GM20431 (cell line): ENCODE measurements around the gene SFXN5.
"Not testable (repeated sequence)": the region's sequence is repeated elsewhere in the genome, so short reads cannot be mapped to it uniquely, and the experiment has no call there.

Experiments used
- in situ Hi-C: fragments of 300-500 bp; cut with MseI, MboI; formaldehyde crosslinking; loops from one replicate; pipeline ENCODE4 v1.15.0; 2020; ENCODE audit warnings: low sequenced_read_pairs; ENCODE audit not compliant: unreplicated experiment

SFXN5 gene

DNA sequence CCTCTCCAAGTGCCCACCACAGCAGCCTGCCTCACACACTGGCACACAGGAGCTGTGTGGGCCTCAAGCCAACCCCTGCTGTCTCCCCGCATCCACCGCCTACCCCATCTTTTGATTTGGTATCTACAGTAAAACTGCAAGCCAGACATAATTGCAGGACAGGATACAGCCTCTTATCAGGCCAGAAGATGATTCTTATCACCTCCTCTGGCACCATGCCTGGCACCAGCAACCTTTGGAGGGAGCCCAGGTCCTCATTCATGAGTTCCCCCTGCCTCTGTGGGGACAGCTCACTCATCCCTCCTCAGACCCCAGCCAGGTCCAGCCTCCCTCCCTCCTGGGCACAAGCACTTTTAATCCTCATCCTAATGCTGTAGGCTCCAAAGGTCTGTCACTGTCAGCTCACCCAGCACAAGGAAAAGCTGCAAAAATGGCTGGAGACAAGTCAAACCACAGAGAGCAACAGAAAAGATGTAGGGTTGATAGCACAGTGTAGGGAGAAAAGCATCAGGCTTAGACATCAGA, 31.6 kb upstream of the SFXN5 start:
- in situ Hi-C loops, result no loop called here

DNA sequence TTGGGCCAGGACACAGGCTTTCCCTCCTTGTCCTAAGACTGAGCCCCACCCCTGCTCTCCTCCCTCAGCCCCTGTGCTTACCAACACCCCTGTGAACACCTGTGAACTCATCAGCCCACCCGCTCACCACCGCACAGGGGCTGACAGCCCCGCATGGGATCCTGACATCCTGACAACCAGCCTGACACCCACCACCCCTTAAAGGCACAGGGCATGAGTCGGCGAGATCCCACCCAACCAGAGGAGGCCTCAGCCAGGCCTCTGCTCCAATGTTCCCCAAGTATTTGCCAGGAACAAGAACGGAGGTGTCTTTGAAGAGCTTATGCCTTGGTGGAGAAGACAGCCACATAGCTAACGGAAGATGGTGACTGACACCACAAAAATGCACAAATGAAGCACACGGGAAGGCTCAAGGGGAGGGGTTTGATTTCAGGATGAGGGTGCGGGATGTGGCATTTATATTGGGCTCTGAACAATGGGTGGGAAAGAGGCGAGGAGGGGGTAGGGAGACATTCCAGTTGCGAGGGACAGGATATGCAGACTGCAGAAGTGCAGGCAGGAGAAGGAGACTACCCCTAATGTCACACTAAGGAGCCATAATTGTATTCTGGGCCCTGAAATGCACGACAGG, 30.2 kb upstream of the SFXN5 start:
- in situ Hi-C loops, result no loop called here

DNA sequence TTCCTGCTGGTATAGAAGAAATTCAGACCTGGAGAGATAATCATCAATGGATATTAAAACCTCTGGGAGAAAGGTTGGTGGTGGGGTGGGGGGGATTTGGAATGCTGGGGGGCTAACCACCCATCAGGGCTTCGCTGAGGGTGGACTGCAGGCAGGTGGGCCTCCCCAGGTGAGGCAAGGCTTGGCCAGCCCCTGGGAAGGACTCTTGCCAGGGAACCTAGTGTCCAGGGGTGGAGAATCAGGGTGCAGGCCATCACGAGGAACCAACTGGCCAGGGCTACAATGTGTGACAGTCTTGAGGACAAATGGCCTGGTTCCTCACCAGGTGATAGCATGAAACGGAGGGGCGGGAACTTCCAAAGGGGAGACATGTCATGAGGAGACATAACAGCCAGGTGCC, 29.4 kb upstream of the SFXN5 start:
- in situ Hi-C loops, result no loop called here

DNA sequence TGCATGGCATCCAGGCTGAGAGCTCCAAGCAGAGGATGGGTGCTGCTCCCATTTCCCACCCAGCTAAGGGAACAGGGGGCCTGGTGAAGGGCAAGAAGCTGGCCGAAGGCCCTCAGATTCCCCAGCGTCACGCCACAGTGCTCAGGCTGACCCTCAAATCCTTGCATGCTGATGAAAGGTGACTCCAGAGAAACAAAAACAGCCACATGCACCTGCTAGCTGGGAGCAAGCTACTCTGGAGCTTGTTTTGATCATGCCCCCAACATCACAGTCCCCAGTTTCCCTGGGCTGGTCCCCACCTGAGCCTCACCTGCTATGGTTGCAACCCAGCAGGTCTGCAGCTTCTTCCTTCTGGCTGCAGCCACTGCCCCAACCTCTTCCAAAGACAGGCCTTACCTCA, 28.0 kb upstream of the SFXN5 start:
- in situ Hi-C loops, result no loop called here

DNA sequence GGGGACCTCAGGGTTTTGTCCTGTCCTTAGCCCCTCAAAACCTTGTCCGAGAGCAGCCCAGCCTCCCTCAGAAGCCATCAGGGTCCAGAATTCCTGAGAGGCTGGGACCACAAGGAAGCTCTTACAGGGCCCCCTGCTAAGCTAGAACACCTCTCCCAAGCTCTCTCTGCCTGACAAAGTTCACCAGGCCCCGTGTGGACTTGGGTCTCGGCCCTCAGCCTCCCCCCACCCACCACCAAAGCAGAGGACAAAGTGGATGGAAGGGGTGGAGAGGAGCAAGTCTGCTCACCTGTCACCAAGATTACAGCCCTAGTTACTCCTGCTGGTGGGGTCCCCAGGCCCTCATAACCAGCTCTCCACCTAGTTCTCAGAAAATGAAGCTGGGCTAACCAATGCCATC, 24.4 kb upstream of the SFXN5 start:
- in situ Hi-C loops, result no loop called here

DNA sequence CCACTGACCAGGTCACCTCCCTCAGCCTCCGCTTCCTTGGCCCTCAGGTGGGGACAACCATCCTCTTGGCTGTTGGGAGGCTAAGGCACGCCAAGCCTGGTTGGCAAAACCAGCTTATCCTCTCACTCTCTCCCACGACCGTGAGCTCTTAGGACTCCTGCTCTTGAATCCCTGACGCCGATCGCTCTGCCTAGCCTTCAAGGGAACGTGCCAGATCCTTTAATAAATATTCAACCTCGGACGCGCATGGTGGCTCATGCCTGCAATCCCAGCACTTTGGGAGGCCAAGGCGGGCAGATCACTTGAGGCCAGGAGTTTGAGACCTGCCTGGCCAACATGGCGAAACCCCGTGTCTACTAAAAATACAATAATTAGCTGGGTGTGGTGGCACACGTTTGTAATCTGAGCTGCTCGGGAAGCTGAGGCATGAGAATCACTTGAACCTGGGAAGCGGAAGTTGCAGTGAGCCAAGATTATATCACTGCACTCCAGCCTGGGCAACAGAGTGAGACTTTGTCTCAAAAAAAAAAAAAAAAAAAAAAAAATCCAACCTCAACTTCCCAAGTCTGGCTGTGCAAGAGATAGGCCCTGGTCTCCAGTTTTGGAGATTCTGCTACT, 22.2 kb upstream of the SFXN5 start:
- in situ Hi-C loops, result not testable (repeated sequence)

DNA sequence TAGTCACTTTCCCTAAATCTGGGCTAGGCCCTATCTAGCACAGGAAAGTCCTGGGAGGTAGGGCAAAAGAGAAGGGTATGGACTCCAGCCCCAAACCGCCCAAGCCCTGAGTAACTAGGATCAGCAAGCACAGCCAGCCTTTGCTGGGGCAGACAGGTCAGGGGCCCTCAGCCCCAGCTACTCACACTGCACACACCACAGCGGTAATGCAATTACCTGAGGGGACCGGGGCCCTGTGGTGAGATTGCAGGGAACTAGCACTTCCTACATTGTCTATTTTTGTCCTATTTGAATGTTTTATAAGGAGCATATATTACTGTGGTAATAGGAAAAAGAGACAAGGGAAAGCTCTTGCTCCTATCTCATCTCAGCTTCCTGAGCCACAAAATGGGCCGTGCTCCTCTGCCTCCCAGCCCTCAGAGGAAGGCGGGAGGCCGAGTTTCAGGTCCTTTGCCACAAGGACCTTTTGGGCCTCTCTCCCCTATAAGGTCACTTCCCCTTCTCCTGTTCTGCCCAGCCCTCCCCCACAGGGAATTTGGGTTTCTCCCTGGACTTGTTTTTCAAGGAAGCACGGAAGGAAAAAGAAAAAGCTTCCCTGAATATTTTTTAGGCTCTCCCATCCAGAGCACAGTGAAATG, 20.8 kb upstream of the SFXN5 start:
- in situ Hi-C loops, result no loop called here

DNA sequence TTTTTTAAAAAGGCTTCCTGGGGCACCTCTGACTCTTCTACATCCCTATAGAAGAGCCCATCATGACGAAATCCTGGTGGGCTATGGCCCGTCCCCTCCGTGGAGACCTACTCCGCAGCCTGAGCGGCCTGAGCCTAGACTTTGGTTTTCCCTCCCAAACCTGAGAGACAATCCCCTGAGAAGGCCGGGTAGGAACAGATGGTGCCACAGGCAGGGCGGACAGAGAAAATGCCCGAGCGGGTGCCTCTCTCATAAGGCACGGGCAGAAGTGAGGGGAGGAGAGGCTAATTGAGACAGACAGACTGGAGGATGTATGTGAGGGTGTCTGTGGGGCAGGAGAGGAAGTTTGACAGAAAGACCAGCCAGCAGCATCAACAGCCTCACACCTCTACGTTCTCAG, 20.2 kb upstream of the SFXN5 start:
- in situ Hi-C loops, result no loop called here

DNA sequence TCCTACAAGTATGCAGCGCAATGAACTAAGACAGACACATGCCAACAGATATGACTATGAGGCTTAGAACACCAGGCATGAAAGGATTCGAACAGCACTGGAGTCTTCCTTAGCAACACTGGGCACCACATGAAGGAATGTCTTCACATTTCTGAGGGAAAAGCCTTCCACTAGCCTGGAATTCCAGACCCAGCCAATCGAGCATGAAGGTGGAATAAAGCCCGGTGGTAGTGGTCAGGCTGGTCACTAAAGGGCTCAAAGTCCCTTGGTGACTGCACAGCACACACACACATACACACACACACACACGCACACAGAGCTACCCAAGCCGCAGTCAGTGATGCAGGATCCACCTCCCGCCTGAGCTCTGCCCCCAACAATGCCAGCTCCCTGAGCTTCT, 19.7 kb upstream of the SFXN5 start:
- in situ Hi-C loops, result no loop called here

DNA sequence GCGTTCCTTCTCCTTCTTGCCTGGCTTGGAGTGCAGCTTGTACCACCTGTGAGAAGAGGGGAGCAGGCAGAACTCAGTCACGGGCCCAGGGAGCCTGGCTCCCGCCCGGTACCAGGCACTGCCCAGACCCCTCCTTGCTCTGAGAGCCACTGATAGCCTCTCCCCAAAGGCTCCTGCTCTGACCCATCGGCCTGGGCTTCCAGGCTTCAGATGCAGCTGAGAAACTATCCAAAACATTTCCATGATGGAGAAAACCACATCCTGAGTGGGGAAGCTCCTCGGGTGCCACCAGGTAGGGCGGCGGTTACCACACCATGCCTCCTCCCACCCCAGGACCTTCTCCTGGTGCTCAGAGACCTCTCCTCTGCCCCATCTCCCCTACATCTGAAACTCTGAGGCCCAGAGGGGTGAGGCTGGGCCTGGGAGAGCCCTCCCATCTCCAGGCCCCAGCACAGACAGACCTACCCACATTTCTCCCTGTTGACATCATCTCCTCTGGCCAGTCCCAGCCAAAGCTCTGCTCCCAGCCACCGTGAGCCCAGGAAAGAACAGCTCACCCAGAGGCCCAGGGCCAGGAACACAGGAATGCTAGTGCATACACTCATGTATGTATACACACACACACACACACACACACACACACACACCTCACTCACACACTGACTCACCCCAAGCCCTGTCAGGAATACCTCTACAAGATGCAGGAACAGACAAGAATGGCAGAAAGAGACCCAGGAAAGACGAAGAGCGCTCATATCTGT, 17.9 kb upstream of the SFXN5 start:
- in situ Hi-C loops, result no loop called here

DNA sequence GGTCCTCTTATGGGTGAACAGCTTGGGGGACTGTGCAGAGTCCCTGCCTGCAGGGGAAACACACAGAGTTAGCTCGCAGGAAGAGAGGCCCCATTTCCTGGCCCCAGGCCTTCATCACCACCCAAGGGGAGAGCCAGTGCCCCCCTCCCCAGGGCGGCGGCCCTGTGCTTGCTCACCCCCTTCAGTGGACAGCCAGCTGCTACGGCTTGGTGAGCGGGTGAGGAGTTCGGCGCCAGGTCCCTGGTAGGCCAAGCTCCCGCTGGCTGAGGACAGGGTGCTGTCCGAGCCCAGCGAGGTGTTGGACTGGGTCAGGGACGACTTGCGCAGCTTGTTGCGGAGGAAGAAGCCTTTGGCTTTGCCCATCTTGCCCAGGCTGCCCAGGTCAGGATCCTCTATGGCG, 17.2 kb upstream of the SFXN5 start:
- in situ Hi-C loops, result no loop called here

DNA sequence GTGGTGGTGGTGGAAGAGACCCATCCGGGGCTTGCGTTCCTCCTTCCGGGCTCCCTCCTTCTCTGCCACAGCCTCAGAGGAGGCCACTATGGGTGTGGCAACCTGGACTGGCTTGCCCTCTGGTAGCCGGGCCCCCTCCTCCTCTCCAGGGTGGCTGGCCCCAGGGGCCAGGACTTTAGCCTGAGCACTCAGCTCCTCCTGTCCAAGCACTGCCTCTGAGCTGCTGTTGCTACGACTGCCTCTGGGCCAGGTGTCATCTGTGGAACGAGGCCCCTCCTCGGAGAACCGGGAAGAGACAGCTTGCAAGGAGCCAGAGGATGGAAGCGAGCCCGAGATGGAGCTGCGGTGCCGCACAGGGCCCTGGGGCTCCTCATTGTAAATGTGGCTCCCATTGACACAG, 16.7 kb upstream of the SFXN5 start:
- in situ Hi-C loops, result no loop called here

DNA sequence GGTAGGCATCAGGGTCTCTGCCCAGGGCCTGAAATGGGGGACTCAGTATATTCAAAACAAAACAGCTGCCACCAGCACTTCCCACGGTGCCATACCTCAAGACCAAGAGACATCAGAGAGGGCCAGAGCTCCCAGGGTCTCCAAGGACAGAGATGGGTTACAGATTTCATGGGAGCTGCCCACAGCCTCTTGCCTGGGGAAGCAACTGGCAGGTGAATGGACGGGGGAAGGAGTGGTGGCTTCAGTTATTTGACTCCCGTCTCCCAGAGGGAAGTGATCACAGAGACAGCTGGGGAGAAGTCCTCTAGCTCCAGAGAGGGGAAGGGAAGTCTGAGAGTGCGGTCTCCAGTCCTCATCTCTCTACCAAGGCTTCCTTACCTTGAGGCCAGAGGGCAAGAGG, 15.8 kb upstream of the SFXN5 start:
- in situ Hi-C loops, result no loop called here

DNA sequence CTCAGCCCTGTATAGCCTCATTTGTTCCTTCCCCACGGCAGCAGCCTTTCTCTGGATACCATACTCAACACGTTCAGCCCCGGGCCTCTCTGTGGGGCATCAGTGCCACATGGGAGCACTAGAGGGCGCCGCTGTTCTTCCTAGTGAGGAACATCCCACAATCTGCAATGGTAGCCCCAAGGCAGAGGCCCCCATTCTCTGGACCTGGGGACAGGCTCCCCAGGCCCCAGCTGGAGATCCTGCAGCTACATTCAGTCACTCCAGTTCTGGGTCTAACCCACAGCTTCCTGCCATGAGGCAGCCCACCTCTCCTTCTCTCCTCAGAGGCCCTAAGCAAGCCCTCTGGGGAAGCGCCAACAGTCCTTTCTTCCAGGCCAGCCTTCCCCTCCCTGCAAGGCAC, 14.2 kb upstream of the SFXN5 start:
- in situ Hi-C loops, result no loop called here

DNA sequence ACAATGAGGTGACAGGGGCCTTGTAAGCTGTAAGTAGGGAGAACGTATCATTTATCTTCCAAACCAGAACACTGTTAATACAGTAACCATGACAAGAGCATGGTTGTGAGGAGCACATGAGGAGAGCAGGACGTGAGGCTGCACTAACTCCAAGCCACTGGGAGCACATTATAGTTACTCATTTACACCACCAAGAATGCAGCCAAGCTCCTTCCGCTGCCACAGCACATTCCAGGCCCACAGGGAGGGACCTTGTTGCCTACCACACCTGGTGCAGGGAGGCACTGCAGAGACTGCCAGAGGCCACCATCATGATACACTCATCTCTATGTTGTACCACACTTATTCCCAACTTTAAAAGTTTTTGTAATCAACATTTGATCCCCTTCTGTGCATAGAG, 13.5 kb upstream of the SFXN5 start:
- in situ Hi-C loops, result no loop called here

DNA sequence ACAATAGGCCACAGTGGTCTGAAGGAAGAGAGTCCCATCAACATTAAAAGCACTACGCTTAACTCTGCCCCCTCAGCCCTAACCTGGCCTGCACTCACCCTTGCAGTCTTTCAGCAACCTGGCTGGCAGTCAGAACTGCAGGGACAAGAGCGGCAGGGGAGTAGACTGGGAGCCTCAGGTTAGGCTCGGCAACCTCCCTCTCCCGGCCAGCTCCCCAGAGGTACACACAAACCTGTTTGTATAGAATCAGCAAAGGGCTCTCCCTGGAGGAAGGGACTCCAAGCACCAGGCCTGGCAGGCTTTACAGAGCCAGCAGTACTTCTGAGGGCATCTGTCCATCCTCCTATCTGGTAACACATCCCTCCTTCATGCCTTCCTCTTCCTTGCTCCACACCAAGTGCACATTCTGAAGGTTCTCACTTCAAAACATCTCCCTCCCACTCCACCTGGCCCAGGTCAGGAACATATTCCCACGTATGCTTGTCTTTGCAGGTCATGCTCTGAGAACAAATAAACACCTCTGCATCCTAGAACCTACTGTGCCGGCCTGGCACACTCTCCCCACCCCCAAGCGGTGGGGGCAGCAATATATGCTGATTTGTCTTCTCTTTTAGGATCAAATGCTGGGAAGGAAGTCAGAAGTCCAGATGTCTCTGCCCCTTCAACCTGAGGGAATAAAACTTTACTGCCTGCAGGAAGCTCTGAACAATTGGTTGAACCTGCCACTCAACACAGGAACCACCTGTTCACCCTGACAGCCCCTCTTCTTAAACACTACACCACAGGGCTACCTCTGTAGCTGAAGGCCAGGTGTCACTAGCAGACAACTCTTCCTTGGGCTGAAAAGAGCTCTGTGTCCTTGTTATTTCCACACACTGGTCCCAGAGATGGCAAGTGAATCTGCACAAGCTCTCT, 12.6 kb upstream of the SFXN5 start:
- in situ Hi-C loops, result no loop called here

DNA sequence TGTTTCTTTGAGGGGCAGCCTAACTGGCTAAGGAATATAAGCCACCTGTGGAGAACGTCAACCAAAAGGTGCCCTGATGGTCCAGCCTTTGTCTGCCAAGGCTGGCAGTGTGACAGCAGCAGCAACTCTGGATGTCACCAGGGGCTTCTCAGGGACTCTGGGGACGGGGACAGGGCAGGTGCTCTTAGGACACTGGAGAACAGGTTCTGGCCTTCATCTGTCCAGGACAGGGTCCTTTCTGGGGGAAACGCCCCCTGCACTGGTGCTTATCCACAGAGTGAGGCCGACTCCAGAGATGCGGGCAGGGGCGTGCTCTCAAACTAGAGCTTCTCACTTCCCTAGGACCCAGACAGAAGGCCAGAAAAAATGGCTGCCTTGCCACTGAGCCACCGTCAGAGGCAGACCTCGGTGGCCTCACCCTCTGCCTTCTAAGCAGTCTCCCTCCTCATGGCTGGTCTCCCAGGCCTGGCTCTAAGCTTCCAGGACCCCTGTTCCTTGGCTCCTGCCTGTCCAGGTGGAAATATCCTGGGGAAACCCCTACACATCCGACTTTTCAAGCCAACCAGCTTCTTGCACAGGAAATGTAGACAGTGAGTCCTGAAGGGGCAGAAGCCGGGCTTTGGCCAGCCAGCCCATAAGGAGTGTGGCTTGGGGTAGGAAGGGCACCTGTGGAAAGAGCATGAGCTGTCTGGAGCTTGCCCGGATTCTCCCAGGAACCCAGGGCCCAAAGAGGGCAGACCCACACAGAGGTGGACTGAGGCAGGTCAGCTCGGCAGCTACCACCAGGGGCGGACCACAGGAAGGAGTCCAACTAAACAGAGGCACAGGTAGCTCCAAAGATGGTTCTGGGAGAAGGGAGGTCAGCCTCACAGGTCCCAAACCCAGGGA, 11.3 kb upstream of the SFXN5 start:
- in situ Hi-C loops, result no loop called here

DNA sequence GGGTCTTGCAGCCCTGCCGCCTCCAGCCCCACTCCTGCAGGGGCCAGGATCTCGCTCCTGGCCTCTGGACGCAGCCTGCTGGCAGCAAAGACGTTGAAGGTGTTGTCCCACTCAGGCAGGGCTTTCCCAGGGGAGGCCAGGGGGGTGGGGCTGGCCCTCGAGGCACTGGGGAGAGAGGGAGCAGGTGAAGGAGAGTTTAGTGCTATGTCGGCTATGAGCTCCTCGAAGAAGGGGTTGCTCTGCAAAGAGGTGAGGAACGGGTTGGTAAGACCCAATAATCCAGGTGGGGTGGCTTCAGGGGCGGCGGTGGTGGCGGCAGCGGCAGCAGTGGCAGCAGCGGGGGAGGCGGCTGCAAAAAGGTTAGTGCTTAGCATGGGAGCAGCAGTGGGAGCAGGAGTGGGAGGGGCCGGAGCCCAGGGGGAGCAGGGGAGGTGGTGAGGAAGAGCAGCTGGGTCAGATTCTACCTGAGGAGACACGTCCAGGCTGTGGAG, 9.7 kb upstream of the SFXN5 start:
- in situ Hi-C loops, result no loop called here
